ENCODE results near the gene PACSIN1. TPM values are rescaled to one million over a fixed set of nuclear protein-coding genes. Genes with fewer than 3 reads are reported as not detected.

Gene PACSIN1
- total RNA-seq, 1 donor from 2014 or later = 3.4 TPM

DNA sequence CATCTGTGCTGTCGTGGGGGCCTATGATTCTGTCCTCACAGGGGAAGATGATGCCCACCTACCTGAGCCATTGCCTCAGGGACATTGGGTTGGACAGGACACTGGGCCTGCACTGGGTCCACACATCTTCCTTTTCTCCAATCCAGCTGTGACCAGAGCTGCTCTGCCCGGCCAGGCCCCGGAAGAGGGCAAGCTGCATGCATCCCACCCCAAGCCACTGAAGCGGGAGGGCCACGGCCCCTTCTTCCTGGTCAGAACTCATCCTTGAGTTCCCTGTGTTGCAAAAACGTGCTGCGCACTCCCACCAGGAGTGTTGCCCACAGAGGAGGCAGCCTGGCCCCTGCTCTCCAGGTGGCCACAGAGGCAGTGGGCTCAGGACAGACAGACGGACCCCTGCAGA, 52.1 kb downstream of the PACSIN1 start:
- DNase-seq (ENCODE audit: extremely low spot score, unreplicated experiment) = no peak
- H3K9me3 Mint-ChIP-seq = no peaks in the 10 kb centered on the region
- no peak overlapping the region for H3K4me3 Mint-ChIP-seq
- no peaks in the 10 kb centered on the region for H3K36me3 Mint-ChIP-seq
- peaks cover 10% of the 10 kb centered on the region for H3K27me3 Mint-ChIP-seq
- TF ChIP-seq CTCF (conservative IDR thresholded peaks at IDR 0.05) = no peak
- no peak overlapping the region for H3K27ac Mint-ChIP-seq
- peaks cover 15% of the 10 kb centered on the region for H3K4me1 Mint-ChIP-seq (ENCODE audit: unreplicated experiment)

DNA sequence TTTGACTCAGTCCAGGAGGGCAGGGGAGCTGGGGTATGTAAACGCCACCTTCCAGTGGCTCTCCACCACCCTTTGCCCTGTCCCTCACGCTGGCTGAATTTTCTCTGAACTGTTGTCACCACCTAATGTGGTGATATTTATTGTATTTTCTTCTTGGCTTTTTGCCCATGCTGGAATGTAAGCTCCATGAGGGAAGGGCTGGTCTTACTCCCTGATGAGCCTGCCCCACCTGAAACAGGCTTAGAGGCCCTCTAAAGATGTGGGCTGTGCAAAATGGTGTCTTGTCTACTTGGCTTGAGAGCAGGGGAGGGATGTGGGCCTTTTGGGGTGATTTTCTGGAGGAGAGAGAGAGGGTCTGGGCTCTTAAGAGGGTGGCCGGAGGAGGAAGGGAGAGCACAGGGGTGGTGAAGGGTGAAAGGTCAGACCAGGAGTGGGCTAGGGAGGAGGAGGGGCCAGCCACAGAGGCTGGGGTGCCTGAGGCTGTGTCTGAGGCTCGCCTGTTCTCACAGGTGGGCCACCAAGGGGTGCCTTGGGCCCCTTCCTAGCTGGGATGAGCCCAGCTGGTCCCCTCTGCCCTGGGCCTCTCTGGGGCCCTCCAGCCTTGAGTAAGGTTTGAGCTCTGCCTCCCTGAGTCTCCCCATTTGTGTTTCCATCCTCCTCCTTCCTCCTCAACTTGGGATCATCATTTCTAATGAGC, 52.9 kb downstream of the PACSIN1 start:
- H3K9me3 Mint-ChIP-seq = no peaks in the 10 kb centered on the region
- no peaks in the 10 kb centered on the region for H3K36me3 Mint-ChIP-seq
- no peak overlapping the region for H3K4me3 Mint-ChIP-seq
- no peak for DNase-seq (ENCODE audit: extremely low spot score, unreplicated experiment)
- no peak for TF ChIP-seq CTCF (conservative IDR thresholded peaks at IDR 0.05)
- no peak overlapping the region for H3K27ac Mint-ChIP-seq
- H3K4me1 Mint-ChIP-seq (ENCODE audit: unreplicated experiment) = peaks cover 9% of the 10 kb centered on the region
- peaks cover 8% of the 10 kb centered on the region for H3K27me3 Mint-ChIP-seq

GRCh38 chr6:34519971-34520644, 54.2 kb downstream of the PACSIN1 start:
- no peaks in the 10 kb centered on the region for H3K4me1 Mint-ChIP-seq (ENCODE audit: unreplicated experiment)
- no peak for TF ChIP-seq CTCF (conservative IDR thresholded peaks at IDR 0.05)
- H3K9me3 Mint-ChIP-seq = no peaks in the 10 kb centered on the region
- no peak overlapping the region for H3K27ac Mint-ChIP-seq
- H3K27me3 Mint-ChIP-seq = no peaks in the 10 kb centered on the region
- H3K36me3 Mint-ChIP-seq = no peaks in the 10 kb centered on the region
- DNase-seq (ENCODE audit: extremely low spot score, unreplicated experiment) = no peak
- H3K4me3 Mint-ChIP-seq = no peak overlapping the region

DNA sequence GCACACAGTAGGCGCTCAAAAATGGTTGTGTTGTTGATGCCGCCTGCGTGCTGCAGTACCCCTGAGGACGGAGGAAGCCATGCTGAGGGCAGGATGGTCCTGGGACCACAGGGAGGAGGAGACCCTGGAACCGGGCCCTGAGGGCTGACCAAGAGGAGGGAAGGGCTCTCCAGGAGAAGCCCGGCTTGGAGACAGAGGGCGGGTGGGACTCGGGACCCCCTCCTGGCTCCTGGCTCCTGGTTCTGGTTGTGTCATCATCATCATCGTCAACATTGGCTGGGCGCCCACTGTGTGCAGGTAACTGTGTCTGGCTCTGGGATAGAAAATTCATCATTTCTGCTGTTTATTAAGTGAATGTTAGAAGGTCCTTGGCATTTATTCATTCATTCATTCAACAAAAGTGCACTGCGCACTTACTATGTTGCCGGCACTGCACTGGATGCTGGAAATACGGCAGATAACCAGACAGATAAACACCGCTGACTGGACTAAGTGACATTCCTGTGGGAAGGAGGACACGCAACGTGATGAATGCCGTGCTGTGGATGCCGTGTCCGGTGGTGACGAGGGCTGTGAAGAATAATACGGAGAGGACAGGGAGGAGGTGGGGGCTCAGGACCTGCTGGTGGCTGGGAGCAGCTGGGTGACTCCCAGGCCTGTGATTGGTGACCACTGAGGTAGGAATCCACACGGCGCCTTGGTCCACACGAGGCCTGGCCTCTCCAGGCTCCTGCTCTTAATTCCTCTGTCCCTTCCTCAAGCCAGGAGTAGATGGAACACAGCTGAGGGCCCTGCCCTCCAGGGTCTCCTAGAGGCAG, 55.0 kb downstream of the PACSIN1 start:
- H3K27me3 Mint-ChIP-seq = no peaks in the 10 kb centered on the region
- H3K36me3 Mint-ChIP-seq = no peaks in the 10 kb centered on the region
- H3K4me3 Mint-ChIP-seq = no peak overlapping the region
- DNase-seq (ENCODE audit: extremely low spot score, unreplicated experiment) = no peak
- H3K9me3 Mint-ChIP-seq = no peaks in the 10 kb centered on the region
- no peak overlapping the region for H3K27ac Mint-ChIP-seq
- H3K4me1 Mint-ChIP-seq (ENCODE audit: unreplicated experiment) = no peaks in the 10 kb centered on the region
- no peak for TF ChIP-seq CTCF (conservative IDR thresholded peaks at IDR 0.05)

DNA sequence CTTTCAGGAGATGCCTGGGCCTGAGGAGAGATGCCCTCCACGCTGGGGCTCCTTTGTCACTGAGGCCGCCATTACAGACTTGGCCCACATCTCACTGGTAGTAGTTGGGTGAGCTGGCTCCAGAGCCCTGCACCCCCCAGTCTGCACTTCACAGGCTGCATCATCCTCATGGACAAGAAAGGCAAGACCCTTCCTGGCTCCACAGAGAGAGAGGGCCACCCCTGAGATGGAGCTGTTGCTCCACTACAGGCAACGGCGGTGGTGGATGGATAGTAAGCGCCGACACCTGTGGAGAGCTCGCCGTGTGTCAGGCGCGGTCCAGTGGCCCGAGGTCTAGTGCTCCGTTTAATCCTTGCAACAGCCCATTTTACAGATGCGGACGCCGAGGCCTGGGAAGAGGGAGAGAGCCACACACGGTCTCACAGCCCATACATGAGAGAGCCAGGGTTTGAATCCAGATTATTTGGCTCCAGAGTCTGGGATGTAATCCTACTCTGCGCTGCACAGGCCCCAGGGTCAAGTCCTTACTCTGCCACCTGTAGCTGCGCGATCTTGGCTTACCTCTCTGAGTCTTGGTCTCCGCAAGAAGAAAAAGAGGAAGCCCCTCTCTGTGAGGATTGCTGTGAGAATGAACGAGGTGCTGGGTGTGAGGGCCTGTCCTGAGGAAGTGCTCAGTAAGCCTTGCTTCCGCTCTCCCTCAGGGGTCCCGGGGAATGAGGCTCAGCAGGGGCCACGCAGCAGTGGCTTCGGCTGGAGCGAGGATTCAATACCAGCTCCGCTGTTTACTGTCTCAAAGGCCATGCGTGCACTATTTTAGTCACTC, 55.8 kb downstream of the PACSIN1 start:
- Mint-ChIP-seq H3K27me3 (no peaks in the 10 kb centered on the region), H3K9me3 (no peaks in the 10 kb centered on the region), H3K36me3 (no peaks in the 10 kb centered on the region), H3K27ac (no peak overlapping the region), H3K4me3 (no peak overlapping the region), H3K4me1 (ENCODE audit: unreplicated experiment) (no peaks in the 10 kb centered on the region)
- no peak for TF ChIP-seq CTCF (conservative IDR thresholded peaks at IDR 0.05)
- DNase-seq (ENCODE audit: extremely low spot score, unreplicated experiment) = no peak
